IPS-20b (cell line): ENCODE results near the gene CLASP1.

ENCODE experiments used
- H3K27ac ChIP-seq: one replicate; pipeline ENCODE4 v1.5.1; 2013; ENCODE audit warnings: low read length
- H3K27me3 ChIP-seq: 2 replicates; pipeline ENCODE4 v1.6.1; 2013; ENCODE audit warnings: mild to moderate bottlenecking, low read length, inconsistent platforms; ENCODE audit not compliant: insufficient read depth
- H3K36me3 ChIP-seq: 2 replicates; pipeline ENCODE4 v1.6.1; 2013; ENCODE audit warnings: low read depth, mild to moderate bottlenecking, inconsistent platforms, low read length, moderate library complexity; ENCODE audit not compliant: insufficient read depth
- H3K4me1 ChIP-seq: 2 replicates; pipeline ENCODE4 v1.6.1; 2013; ENCODE audit warnings: mild to moderate bottlenecking, control low read depth, inconsistent platforms, low read length, moderate library complexity; ENCODE audit not compliant: insufficient read depth
- H3K4me3 ChIP-seq: 2 replicates; pipeline ENCODE4 v1.5.1; 2013; ENCODE audit warnings: mild to moderate bottlenecking, low read length, inconsistent platforms
- H3K9ac ChIP-seq: 2 replicates; pipeline ENCODE4 v1.6.1; 2013; ENCODE audit warnings: low read depth, mild to moderate bottlenecking, inconsistent platforms, low read length, moderate library complexity
- H3K9me3 ChIP-seq: 2 replicates; pipeline ENCODE4 v1.6.1; 2013; ENCODE audit warnings: mild to moderate bottlenecking, low read depth, low read length, inconsistent platforms; ENCODE audit not compliant: insufficient read depth

The CLASP1 gene

GRCh38 chr2:121372721-121373353 lies 276.4 kb downstream of the CLASP1 start:
- Histone ChIP-seq H3K36me3 (peaks cover 61% of the 10 kb centered on the region), H3K4me1 (no peaks in the 10 kb centered on the region), H3K27me3 (no peaks in the 10 kb centered on the region), H3K4me3 (no peak overlapping the region), H3K9me3 (no peaks in the 10 kb centered on the region; the same call in 1 of the 2 replicates), H3K9ac (no peak overlapping the region), H3K27ac (no peak overlapping the region)

GRCh38 chr2:121372082-121372481 lies 277.2 kb downstream of the CLASP1 start:
- Histone ChIP-seq H3K9me3 (no peaks in the 10 kb centered on the region; the same call in 1 of the 2 replicates), H3K36me3 (peaks cover 61% of the 10 kb centered on the region), H3K4me1 (no peaks in the 10 kb centered on the region), H3K9ac (no peak overlapping the region), H3K27ac (no peak overlapping the region), H3K4me3 (no peak overlapping the region), H3K27me3 (no peaks in the 10 kb centered on the region)

- H3K27me3 ChIP-seq: no peaks in the 10 kb centered on the region
- no peak overlapping the region for H3K4me3 ChIP-seq
- H3K27ac ChIP-seq: no peak overlapping the region
- no peaks in the 10 kb centered on the region for H3K9me3 ChIP-seq
- H3K9ac ChIP-seq: no peak overlapping the region
- peaks cover 61% of the 10 kb centered on the region for H3K36me3 ChIP-seq
- no peaks in the 10 kb centered on the region for H3K4me1 ChIP-seq
Observed at GRCh38 chr2:121368836-121369235, 280.4 kb downstream of the CLASP1 start.

GRCh38 chr2:121368155-121368554 lies 281.1 kb downstream of the CLASP1 start:
- Histone ChIP-seq H3K27ac (no peak overlapping the region), H3K4me3 (no peak overlapping the region), H3K9ac (no peak overlapping the region), H3K4me1 (no peaks in the 10 kb centered on the region), H3K27me3 (no peaks in the 10 kb centered on the region), H3K9me3 (no peaks in the 10 kb centered on the region), H3K36me3 (peaks cover 61% of the 10 kb centered on the region)

- H3K36me3 ChIP-seq: peaks cover 61% of the 10 kb centered on the region
- H3K4me3 ChIP-seq: no peak overlapping the region
- no peak overlapping the region for H3K27ac ChIP-seq
- no peaks in the 10 kb centered on the region for H3K9me3 ChIP-seq
- no peaks in the 10 kb centered on the region for H3K4me1 ChIP-seq
- H3K9ac ChIP-seq: no peak overlapping the region
- H3K27me3 ChIP-seq: no peaks in the 10 kb centered on the region
Observed at GRCh38 chr2:121367246-121367900, 281.9 kb downstream of the CLASP1 start.

GRCh38 chr2:121366040-121366439 lies 283.2 kb downstream of the CLASP1 start:
- Histone ChIP-seq H3K4me3 (no peak overlapping the region), H3K9me3 (no peaks in the 10 kb centered on the region), H3K27ac (no peak overlapping the region), H3K27me3 (no peaks in the 10 kb centered on the region), H3K9ac (no peak overlapping the region), H3K36me3 (peaks cover 72% of the 10 kb centered on the region), H3K4me1 (no peaks in the 10 kb centered on the region)

GRCh38 chr2:121365061-121365460 lies 284.2 kb downstream of the CLASP1 start:
- peaks cover 77% of the 10 kb centered on the region for H3K36me3 ChIP-seq
- H3K4me1 ChIP-seq: no peaks in the 10 kb centered on the region
- H3K9ac ChIP-seq: no peak overlapping the region
- H3K27ac ChIP-seq: no peak overlapping the region
- H3K9me3 ChIP-seq: no peaks in the 10 kb centered on the region
- H3K27me3 ChIP-seq: no peaks in the 10 kb centered on the region
- no peak overlapping the region for H3K4me3 ChIP-seq

- H3K27ac ChIP-seq: no peak overlapping the region
- H3K4me3 ChIP-seq: no peak overlapping the region
- H3K9ac ChIP-seq: no peak overlapping the region
- H3K9me3 ChIP-seq: no peaks in the 10 kb centered on the region
- no peaks in the 10 kb centered on the region for H3K4me1 ChIP-seq
- peaks cover 86% of the 10 kb centered on the region for H3K36me3 ChIP-seq
- no peaks in the 10 kb centered on the region for H3K27me3 ChIP-seq
Observed at GRCh38 chr2:121363632-121364420, 285.4 kb downstream of the CLASP1 start.

- H3K9ac ChIP-seq: no peak overlapping the region
- no peak overlapping the region for H3K27ac ChIP-seq
- no peak overlapping the region for H3K4me3 ChIP-seq
- H3K36me3 ChIP-seq: peaks cover 89% of the 10 kb centered on the region
- H3K9me3 ChIP-seq: no peaks in the 10 kb centered on the region
- no peaks in the 10 kb centered on the region for H3K4me1 ChIP-seq
- H3K27me3 ChIP-seq: no peaks in the 10 kb centered on the region
Observed at GRCh38 chr2:121362774-121363173, 286.5 kb downstream of the CLASP1 start.

GRCh38 chr2:121362226-121362625 lies 287.0 kb downstream of the CLASP1 start:
- Histone ChIP-seq H3K4me1 (no peaks in the 10 kb centered on the region), H3K27me3 (no peaks in the 10 kb centered on the region), H3K4me3 (no peak overlapping the region), H3K9me3 (no peaks in the 10 kb centered on the region), H3K36me3 (peaks cover 84% of the 10 kb centered on the region), H3K27ac (no peak overlapping the region), H3K9ac (no peak overlapping the region)

GRCh38 chr2:121360566-121361300 lies 288.5 kb downstream of the CLASP1 start:
- no peaks in the 10 kb centered on the region for H3K27me3 ChIP-seq
- H3K27ac ChIP-seq: no peak overlapping the region
- no peak overlapping the region for H3K9ac ChIP-seq
- no peaks in the 10 kb centered on the region for H3K9me3 ChIP-seq
- no peaks in the 10 kb centered on the region for H3K4me1 ChIP-seq
- H3K4me3 ChIP-seq: no peak overlapping the region
- H3K36me3 ChIP-seq: peaks cover 79% of the 10 kb centered on the region
